Posterior cingulate gyrus (tissue), 11 donors: ENCODE data around the gene DDX10.
"Not testable (repeated sequence)": the region's sequence is repeated elsewhere in the genome, so short reads cannot be mapped to it uniquely, and the experiment has no call there.

Experiments used
- DNase-seq, 10 donors: peaks; one replicate each; pipeline versions ENCODE4 v3.0.0 to v3.0.0-alpha.2; 2020 to 2021; ENCODE audit warnings: mixed read lengths in 3 of 10
- intact Hi-C: fragments of 100-400 bp; cut with DNase I; formaldehyde crosslinking; loops from one replicate; pipeline ENCODE4 v1.15.1; 2023

Gene DDX10

DNA sequence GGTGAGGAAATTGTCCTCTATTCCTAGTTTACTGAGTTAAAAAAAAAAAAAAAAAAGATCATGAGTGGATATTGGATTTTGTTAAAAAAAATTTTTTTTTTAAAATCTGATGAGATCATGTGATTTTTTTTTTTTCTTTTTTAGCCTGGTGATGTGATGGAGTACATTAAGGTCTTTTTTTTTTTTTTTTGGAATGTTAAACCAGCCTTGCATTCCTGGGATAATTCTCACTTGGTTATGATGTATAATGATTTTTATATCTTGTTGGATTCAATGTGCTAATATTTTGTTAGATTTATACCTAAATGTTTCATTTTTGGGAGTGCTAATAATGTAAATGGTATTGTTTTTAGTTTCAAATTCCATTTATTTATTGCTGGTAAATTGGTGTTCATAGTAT lies 43.3 kb downstream of the DDX10 start:
- intact Hi-C loops = loop anchor here (10.0 kb wide), 1 partner anchor 1157 kb away; no protein-coding TSS in a partner anchor

DNA sequence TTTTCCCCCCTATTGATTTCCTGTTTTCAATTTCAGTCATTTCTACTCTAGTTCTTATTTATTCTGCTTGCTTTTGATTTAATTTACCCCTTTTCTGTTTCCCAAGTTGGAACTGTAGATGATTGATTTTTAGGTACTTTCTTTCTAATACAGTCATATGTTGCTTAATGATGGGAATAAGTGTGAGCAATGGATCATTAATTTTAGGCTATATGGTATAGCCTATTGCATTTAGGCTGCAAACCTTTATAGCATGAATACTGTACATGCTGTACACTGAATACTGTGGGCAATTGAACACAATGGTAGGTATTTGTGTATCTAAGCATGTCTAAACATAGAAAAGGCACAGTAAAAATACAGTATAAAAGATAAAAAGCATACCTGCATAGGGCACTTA lies 44.9 kb downstream of the DDX10 start:
- intact Hi-C loops = loop anchor here (10.0 kb wide), 1 partner anchor 1155 kb away; no protein-coding TSS in a partner anchor
- no peak for DNase-seq

More for the DNA sequence above, 43.3 kb downstream of the DDX10 start:
- no peak for DNase-seq

DNA sequence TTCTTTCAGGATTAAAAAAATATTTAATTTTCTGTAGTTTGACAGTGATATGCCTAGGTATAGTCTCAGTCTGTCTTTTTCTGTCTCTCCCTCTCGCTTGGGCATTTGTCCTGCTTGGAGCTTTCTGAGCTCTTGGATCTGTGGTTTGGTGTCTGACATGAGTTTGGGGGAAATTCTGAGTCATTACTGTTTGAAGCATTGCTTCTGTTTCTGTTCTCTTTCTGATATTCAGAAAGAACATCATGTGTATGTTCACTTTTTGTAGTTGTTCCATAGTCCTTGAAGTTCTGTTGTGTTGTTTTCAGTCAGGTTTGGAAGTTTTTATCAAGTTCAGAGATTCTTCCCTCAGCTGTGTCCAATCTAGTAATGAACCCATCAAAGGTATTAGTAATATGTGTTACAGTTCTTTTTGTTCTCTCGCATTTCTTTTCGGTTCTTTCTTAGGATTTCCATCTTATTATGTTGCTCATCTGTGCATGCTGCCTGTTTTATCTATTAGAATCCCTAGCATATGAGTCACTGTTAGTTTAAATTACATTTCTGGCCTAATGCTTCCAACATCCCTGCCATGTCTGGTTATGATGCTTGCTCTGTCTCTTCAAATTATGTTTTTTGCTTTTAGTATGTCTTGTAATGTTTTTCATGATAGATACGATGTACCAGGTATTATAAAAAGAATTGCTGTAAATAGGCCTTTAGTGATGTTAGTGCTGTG lies 48.4 kb downstream of the DDX10 start:
- no peak for DNase-seq

DNA sequence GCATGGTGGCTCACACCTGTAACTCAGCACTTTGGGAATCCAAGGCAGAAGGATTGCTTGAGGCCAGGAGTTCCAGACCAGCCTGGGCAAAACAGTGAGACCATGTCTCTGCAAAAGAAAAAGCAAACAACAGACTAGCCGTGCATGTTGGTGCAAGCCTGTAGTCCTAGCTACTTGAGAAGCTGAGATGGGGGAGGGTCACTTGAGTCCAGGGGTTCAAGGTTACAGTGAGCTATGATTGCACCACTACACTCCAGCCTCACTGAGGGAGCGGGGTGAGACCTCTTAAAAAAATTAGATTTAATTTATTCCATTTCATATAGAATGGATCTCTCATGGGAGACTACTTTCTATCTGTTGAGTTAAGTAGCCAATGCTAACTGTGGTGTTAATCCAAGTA lies 50.4 kb downstream of the DDX10 start:
- no peak for DNase-seq
- intact Hi-C loops = no loop called here

More for the DNA sequence above, 48.4 kb downstream of the DDX10 start:
- intact Hi-C loops = no loop called here

DNA sequence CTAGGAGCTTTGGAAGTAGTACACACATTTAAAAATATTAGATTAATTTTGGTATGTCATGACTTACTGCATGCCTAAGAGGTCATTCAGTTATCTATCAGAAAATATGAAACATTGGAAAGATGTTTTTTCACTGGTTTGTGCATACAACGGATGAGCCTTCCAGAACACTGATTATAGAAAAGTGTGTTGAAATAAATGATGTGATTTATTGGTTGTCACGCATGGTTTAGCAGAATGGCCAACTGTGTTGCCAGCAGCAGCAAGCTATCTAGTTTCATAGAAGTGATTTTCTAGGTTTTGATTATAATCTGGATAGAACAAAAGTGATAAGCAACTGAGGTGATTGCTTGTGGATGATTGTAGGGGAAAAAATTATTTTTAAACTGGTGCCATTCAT lies 53.6 kb downstream of the DDX10 start:
- DNase-seq = no peak
- intact Hi-C loops = no loop called here

DNA sequence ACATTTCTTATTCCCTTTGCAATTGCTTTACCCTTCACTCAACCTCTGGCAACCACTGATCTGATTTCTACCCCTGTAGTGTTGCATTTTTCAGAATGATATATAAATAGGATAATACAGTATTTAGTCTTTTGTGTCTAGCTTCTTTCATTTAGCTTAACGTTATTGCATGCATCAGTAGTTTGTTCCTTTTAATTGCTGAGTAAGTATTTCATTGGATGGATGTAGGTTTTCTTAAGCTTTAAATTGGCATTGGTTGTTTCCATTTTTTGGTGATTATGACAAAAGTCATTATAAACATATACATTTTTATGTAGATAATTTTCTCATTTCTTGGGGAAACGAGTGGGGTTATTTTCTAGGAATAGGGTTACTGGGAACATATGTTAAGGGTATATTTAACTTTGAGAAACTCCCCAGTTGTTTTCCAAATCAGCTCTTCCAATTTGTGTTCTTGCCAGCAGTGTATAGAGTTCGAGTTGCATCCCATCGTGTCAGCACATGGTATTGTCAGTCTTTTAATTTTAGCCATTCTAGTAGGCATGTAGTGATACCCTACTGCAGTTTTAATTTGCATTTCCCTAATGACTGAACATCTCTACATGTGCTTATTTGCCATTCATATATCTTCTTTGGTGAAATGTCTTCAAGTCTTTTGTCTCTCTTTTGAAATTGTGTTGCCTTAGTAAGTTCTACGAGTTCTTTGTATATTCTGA lies 60.3 kb downstream of the DDX10 start:
- intact Hi-C loops = no loop called here
- no peak for DNase-seq

DNA sequence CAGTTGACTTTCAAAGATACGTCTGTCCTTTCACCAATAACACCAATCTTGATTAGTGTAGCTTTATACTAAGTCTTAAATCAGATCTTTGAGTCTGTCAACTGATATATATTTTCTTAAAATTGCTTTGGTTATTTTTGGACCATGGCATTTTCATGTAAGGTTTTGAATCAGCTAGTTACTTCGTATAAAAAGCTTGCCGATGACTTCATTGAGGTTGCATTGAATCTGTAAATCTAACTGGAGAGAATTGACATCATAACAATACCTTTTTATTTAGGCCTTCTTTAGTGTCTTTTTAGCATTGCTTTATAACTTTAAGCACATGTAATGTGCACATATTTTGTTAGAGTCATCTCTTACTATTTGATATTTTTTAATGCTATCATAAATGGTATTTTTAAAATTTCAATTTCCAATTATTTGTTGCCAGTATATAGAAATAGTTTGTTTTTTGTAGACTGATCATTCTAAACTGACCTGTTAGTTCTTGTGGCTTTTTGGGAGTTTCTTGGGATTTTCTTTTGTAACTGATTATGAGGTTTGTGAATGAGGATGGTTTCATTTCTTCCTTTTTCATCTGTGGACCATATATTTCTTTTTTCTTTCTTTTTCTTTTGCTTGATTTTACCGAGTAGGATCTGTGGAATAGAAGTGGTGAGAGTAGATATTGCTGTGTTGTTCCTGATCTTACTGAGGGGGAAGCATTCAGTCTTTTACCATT lies 61.4 kb downstream of the DDX10 start:
- DNase-seq = no peak
- intact Hi-C loops = no loop called here

DNA sequence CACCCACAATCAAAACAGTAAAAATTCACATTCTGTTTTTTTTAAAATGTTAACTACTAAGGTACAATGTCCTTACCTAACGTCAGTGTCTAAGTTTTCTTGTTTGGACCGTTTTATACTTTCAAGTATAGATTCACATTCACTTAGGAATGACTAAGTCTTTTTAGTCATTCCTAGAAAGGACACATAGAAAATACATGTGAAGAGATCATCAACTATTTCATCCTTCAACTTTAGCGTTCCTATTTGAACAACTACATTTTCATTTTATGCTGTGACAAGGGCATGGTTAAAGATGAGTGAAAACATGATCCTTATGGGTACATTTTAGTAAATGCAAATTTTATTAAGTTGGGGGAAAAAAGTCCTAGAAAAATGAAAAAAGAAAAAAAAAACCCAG lies 62.8 kb downstream of the DDX10 start:
- intact Hi-C loops = no loop called here
- no peak for DNase-seq

DNA sequence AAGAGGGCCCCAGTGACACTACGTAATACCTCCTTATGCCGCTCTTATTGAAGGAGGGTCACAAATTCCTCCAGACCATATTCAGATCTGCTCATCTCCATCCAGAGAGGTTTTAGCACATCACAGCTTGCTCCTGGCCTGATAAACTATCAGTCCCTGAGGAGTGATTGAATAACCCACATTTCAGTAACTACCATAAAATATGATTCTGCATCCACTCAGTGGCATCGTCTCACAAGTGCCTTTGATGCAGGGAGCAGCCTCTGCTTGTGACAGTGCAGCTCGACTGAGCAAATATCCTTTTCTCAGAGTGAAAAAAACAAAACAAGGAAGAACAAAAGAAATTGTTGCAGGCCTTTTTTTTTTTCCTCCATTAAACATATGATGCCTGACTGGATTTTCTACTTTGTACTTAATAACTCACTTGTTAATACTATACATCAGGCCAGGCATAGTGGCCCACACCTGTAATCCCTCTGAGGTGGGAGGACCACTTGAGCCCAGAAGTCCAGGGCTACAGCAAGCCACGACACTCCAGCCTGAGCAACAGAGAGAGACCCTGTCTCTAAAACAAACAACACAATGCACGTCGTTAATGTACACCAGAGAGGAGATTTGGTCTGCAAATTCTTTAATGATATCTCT lies 64.5 kb downstream of the DDX10 start:
- intact Hi-C loops = no loop called here
- DNase-seq = no peak

DNA sequence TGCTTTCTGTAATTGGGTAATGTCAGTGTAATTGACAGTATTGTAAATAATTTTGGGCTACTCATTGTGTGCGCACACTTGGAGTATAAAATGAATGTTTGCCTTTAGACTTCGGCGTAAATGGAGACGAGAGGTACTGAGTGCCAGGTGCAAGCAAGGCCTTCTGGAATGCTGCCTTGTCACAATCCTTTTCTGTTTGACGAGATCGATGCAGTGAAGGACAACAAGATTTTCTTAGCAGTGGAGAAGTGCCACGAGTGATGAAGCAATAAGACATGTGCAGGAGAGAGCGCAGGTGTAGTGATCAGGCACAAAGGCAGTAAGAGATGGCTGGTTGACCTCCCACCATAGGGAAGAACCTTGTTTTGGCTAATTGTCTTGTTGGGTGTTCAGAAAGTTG lies 67.5 kb downstream of the DDX10 start:
- intact Hi-C loops = no loop called here
- DNase-seq = no peak

DNA sequence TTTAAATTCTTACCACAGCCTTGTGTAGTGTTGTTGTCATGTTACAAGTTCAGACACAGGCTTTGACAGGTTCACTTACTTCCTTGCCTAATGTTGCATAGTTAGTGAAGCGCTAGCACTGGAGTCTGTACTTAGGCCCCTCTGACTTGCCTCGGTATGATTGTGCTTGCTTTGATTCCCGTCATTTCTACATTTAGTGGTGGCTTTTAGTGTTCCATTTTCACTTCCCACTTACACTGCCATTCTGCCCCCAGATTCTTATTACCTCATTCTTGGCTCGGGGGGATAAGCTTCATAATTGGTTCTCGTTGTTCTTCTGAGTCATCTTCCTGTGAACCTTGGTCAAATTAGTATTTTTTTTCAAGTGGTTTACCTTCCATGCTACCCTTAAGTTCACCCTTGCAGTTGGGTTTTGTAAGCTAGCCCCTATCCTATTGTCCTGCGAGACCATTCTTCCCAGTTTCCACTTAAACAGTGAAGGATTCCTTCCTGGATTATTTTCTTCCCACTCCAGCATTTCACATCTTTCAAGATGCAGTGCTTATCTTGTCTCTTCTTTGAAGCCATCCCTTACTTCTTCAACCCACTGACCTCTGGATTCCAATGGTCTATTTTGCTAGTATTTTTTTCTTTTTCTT lies 68.7 kb downstream of the DDX10 start:
- intact Hi-C loops = no loop called here
- no peak for DNase-seq

DNA sequence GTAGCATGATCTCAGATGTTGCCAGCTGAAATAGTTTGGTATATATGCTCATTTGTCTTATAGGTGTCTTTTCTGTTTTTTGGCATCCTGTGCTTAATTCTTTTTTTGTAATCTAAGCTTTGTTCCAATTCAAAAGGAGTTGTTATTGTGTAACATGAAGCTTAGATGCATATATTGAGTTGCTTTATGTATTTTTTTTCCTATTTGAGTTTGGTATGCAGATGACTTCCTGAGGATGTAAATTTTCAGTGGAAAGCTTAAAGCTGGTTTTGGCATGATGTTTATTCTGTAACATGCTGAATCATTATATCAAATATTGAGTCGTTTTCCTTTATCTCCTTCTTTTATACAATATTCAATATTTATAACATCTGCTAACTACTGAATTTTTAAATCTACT lies 69.4 kb downstream of the DDX10 start:
- no peak for DNase-seq
- intact Hi-C loops = no loop called here

DNA sequence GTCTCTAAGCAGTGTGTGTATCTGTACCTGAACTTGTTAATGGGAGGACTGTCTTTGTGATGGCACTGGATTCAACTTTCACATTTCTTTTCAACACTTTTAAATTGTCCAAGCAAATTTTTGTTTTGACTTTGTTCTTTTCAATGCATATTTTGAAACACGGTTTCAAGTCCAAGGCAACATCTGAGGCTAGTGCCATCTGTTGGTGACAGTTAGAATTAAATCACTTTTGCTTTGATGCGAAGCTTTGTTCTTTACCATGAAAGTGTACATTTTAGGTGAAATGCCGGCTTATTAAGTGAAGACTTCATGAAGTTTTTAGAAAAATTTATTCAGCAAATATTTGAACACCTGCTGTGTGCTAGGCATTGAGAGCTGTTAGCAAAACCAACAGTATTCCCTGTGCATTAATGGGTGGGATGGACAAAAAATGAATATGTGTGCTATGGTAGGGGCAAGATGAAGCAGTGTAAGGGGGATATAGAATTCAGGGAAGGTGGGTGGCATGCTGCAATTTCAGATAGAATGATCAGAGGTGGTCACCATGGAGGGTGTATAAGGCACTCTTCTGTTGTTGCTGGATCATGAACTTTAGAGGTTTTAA lies 70.2 kb downstream of the DDX10 start:
- DNase-seq = no peak

DNA sequence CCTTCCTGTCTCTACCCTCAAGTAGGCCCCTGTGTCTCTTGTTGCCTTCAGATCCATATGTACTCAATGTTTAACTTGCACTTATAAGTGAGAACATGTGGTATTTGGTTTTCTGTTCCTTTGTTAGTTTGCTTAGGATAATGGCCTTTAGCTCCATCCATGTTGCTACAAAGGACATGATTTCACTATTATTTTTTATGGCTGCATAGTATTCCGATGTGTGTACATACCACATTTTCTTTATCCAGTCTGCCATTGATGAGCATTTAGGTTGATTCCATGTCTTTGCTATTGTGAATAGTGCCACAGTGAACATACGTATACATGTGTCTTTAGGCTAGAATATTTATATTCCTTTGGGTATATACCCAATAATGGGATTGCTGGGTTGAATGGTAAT lies 75.3 kb downstream of the DDX10 start:
- DNase-seq, intact Hi-C loops: not testable (repeated sequence)

More for the DNA sequence above, 70.2 kb downstream of the DDX10 start:
- intact Hi-C loops = no loop called here

DNA sequence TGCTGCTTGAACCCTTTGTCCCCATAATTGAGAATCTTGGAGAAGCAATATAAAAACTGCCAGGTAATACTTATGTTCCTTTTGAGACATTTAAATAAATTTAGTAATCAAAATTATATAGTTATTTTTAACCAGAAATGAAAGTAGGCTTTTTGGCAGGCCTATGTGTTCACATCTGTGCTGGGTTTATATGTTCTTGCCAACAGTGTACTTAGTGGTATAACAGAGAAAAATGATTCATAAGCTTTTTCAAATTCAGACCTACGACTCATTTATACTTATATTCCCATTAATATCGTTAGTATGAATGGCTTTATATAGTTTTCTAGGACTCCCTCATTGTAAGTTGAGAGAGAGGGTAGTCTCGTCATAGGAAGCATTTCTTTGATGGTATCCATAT lies 79.0 kb downstream of the DDX10 start:
- intact Hi-C loops = no loop called here
- DNase-seq = no peak

DNA sequence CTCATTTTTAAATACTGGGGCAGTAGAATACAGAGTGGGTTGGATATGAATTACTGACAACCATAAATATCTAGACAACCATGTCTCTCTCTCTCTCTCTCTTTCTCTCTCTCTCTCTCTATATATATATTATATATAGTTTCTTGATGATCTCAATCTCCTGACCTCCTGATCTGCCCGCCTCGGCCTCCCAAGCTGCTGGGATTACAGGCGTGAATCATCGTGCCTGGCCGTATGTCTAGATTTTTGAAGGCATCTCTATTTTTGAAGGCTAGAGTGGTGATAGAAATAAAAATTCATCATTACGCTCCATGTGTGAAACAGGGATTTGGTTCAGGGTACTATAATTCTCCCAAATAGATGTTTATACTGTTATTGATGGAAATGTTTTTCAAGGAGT lies 84.1 kb downstream of the DDX10 start:
- intact Hi-C loops = no loop called here

DNA sequence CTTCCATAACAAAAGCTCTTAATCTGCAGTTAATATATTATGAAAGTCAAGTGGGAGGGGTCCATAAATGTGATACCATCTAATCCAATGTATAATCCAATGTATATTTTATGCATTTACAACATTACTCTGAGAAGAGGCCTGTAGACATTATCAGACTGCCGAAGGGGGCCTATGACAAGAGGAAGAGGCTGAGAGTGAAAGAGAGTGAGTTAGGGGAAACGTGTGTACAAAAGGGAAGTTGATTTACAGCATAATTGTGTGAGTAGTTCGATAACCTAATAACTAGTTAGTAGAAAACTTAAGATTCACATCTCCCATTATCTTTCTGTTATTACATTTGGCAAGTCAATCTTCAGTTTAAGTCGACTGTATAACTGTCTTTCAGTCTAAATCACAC lies 86.6 kb downstream of the DDX10 start:
- DNase-seq = no peak
- intact Hi-C loops = no loop called here

More for the DNA sequence above, 84.1 kb downstream of the DDX10 start:
- no peak for DNase-seq

DNA sequence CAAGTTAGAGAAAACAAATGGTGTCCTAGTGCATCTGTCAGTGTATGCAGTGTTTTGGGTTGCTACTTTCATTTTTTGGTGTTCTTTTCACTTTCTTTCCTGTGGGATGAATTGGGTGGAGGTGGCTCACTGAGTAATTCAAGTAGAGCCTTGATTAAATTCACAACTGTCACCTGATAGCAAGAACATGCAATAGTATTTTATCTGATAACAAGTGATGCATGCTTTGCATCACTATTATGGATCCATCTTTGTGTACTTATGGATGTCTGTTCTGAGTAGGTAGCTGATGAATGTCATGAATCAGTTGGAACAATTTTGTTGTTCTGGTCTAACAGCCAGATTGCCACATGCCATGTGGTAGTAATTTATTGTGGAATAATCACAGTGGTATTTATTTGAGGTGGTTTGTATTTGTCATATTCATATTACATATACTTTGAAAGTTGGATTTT lies 87.5 kb downstream of the DDX10 start:
- intact Hi-C loops = no loop called here

DNA sequence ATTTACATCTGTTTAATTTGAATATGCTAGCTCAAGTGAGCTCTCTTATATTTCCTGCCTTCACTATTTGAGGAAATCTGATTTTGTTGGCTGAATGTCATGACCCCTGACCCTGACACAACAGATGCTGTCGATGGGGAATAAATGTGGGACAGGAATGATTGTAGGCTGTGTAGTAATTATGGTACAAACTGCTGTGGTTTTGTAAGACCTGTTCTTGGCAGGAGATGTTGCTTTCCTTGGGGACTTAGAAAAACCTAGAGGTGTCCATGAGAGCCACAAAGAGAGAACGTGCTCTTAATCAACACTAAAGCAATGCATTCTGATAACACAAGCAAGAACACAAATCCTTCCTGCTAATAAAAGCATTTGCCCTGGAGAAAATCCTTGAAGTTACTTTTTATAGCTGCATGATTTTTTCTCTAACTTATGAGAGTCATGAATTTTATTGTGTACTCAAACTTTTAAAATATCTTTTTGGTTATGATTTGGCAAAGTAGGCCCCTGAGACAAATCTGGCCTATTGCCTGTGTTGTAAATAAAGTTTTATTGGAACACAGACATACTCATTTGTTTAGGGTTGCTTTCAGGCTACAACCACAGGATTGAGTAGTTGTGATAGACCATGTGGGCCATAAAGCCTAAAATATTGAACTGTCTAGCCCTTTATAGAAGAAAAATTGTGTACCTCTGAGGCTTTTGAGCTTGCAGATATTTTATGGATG lies 90.2 kb downstream of the DDX10 start:
- no peak for DNase-seq
- intact Hi-C loops = no loop called here

More for the DNA sequence above, 87.5 kb downstream of the DDX10 start:
- DNase-seq = no peak
